IMR-90 (cell line): Measurements from ENCODE around the gene C1orf52. TPM values are rescaled to one million over a fixed set of nuclear protein-coding genes. Genes with fewer than 3 reads are reported as not detected.

Source experiments
- ATAC-seq: fragments of 200-7000 bp; cut with Tn5 transposase; 2 replicates; pipeline ENCODE4 v1.9.1; 2020; ENCODE audit warnings: low read depth, mild to moderate bottlenecking, moderate library complexity
- BruUV-seq: library from RNA; stranded (reverse); fragments of 400-500 nt; replicated peaks from 2 replicates; lab custom pipeline; 2021; lab: Mats Ljungman, UMichigan
- CTCF ChIA-PET: fragments of 300-600 bp; formaldehyde crosslinking; extraction: SDS; loops from one replicate; lab custom pipeline; 2021; ENCODE audit warnings: antibody characterized with exemption; lab: Yijun Ruan, JAX
- POLR2A ChIA-PET: fragments of 300-600 bp; sonication (Branson Sonifier 250); formaldehyde crosslinking; loops from one replicate; lab custom pipeline; 2022; ENCODE audit warnings: antibody characterized with exemption; ENCODE audit not compliant: unreplicated experiment; lab: Charles Lee
- DNase-seq: peaks from one replicate; pipeline ENCODE4 v3.0.0; 2013
- H2AFZ ChIP-seq: replicated peaks from 2 replicates; pipeline ENCODE3; 2013; ENCODE audit warnings: low read length, mild to moderate bottlenecking; ENCODE audit not compliant: poor library complexity
- H2AK5ac ChIP-seq: 2 replicates; pipeline ENCODE4 v1.6.1; 2013; ENCODE audit warnings: low read depth, low read length, inconsistent platforms
- H2AK9ac ChIP-seq: replicated peaks from 2 replicates; pipeline ENCODE3; 2013; ENCODE audit warnings: mild to moderate bottlenecking, low read depth, low read length, moderate library complexity; ENCODE audit not compliant: poor library complexity
- H2BK120ac ChIP-seq: 2 replicates; pipeline ENCODE4 v1.6.1; 2013; ENCODE audit warnings: low read depth, low read length, inconsistent platforms
- H2BK15ac ChIP-seq: 3 replicates; pipeline ENCODE4 v1.6.1; 2013; ENCODE audit warnings: low read depth, low read length, inconsistent platforms
- H2BK20ac ChIP-seq: 2 replicates; pipeline ENCODE4 v1.6.1; 2013; ENCODE audit warnings: low read depth, mild to moderate bottlenecking, inconsistent platforms, low read length, moderate library complexity
- H2BK5ac ChIP-seq: 2 replicates; pipeline ENCODE4 v1.6.1; 2013; ENCODE audit warnings: mild to moderate bottlenecking, low read depth, low read length, inconsistent platforms; ENCODE audit not compliant: poor library complexity, severe bottlenecking
- H3K14ac ChIP-seq: replicated peaks from 2 replicates; pipeline ENCODE4 v1.6.1; 2013; ENCODE audit warnings: low read depth, low read length, inconsistent platforms
- H3K18ac ChIP-seq: 2 replicates; pipeline ENCODE4 v1.6.1; 2013; ENCODE audit warnings: low read depth, low read length, control low read depth
- H3K23ac ChIP-seq: 2 replicates; pipeline ENCODE4 v1.6.1; 2013; ENCODE audit warnings: low read depth, low read length, inconsistent platforms
- H3K27ac ChIP-seq: 2 replicates; pipeline ENCODE4 v1.5.1; 2013; ENCODE audit warnings: mild to moderate bottlenecking, control low read depth, low read length; ENCODE audit not compliant: insufficient read depth
- H3K27me3 ChIP-seq: 2 replicates; pipeline ENCODE4 v1.6.1; 2013; ENCODE audit warnings: low read length; ENCODE audit not compliant: control insufficient read depth, insufficient read depth
- H3K36me3 ChIP-seq: 2 replicates; pipeline ENCODE4 v1.6.1; 2013; ENCODE audit warnings: low read length, mixed read lengths; ENCODE audit not compliant: control insufficient read depth, insufficient read depth
- H3K4ac ChIP-seq: 2 replicates; pipeline ENCODE4 v1.6.1; 2013; ENCODE audit warnings: low read depth, low read length, inconsistent platforms
- H3K4me1 ChIP-seq: 2 replicates; pipeline ENCODE4 v1.6.1; 2013; ENCODE audit warnings: low read length, mixed read lengths; ENCODE audit not compliant: control insufficient read depth, insufficient read depth
- H3K4me2 ChIP-seq: 2 replicates; pipeline ENCODE4 v1.6.1; 2013; ENCODE audit warnings: low read depth, mild to moderate bottlenecking, control low read depth, low read length, moderate library complexity
- H3K4me3 ChIP-seq: 2 replicates; pipeline ENCODE4 v1.5.1; 2013; ENCODE audit warnings: low read depth, mild to moderate bottlenecking, control low read depth, low read length, moderate library complexity; ENCODE audit not compliant: insufficient read depth
- H3K56ac ChIP-seq: 2 replicates; pipeline ENCODE4 v1.6.1; 2013; ENCODE audit warnings: low read length, inconsistent platforms; ENCODE audit not compliant: insufficient read depth; ENCODE audit errors: extremely low read depth
- H3K79me1 ChIP-seq, 2 experiments: 2 replicates each; pipeline ENCODE4 v1.6.1; 2013; ENCODE audit warnings: low read length in 2 of 2, inconsistent platforms in 1 of 2, low read depth in 1 of 2
- H3K9ac ChIP-seq: 2 replicates; pipeline ENCODE4 v1.6.1; 2013; ENCODE audit warnings: low read depth, low read length, control low read depth
- H3K9me1 ChIP-seq: 2 replicates; pipeline ENCODE4 v1.6.1; 2013; ENCODE audit warnings: low read length, inconsistent platforms; ENCODE audit not compliant: insufficient read depth
- H3K9me3 ChIP-seq: 2 replicates; pipeline ENCODE4 v1.6.1; 2013; ENCODE audit warnings: low read length; ENCODE audit not compliant: control insufficient read depth, insufficient read depth
- H4K20me1 ChIP-seq: 2 replicates; pipeline ENCODE4 v1.6.1; 2013; ENCODE audit warnings: low read length, inconsistent platforms; ENCODE audit not compliant: insufficient read depth
- H4K5ac ChIP-seq: 2 replicates; pipeline ENCODE4 v1.6.1; 2013; ENCODE audit warnings: mild to moderate bottlenecking, low read depth, low read length, control low read depth
- H4K8ac ChIP-seq, 2 experiments: 2 replicates each; pipeline ENCODE4 v1.6.1; 2013; ENCODE audit warnings: low read depth in 2 of 2, low read length in 2 of 2, control low read depth in 1 of 2, inconsistent platforms in 1 of 2
- H4K91ac ChIP-seq: 2 replicates; pipeline ENCODE4 v1.6.1; 2013; ENCODE audit warnings: low read depth, low read length, inconsistent platforms; ENCODE audit not compliant: insufficient read depth
- BHLHE40 ChIP-seq: fragments of 150-350 bp; IDR thresholded peaks from 2 replicates; pipeline ENCODE4 v1.6.1; 2016; ENCODE audit warnings: mild to moderate bottlenecking, low read depth, low read length
- CEBPB ChIP-seq: IDR thresholded peaks from 2 replicates; pipeline ENCODE4 v1.6.1; 2012; ENCODE audit warnings: low read depth, low read length, improper control_type of control experiment
- CHD1 ChIP-seq: IDR thresholded peaks from 2 replicates; pipeline ENCODE4 v1.6.1; 2012; ENCODE audit warnings: low read depth, low read length, improper control_type of control experiment
- CTCF ChIP-seq: conservative IDR thresholded peaks from 2 replicates; pipeline ENCODE4 v1.5.1; 2012; ENCODE audit warnings: mild to moderate bottlenecking, low read depth, low read length, improper control_type of control experiment
- MAZ ChIP-seq: IDR thresholded peaks from 2 replicates; pipeline ENCODE4 v1.6.1; 2012; ENCODE audit warnings: low read depth, mild to moderate bottlenecking, low read length, improper control_type of control experiment, moderate library complexity, borderline replicate concordance
- MXI1 ChIP-seq: IDR thresholded peaks from 2 replicates; pipeline ENCODE4 v1.6.1; 2012; ENCODE audit warnings: low read depth, mild to moderate bottlenecking, low read length, moderate library complexity, borderline replicate concordance
- NFE2L2 ChIP-seq: fragments of 150-350 bp; IDR thresholded peaks from 2 replicates; pipeline ENCODE4 v1.6.1; 2016; ENCODE audit warnings: low read depth, mild to moderate bottlenecking, low read length
- RAD21 ChIP-seq: IDR thresholded peaks from 2 replicates; pipeline ENCODE4 v1.6.1; 2012; ENCODE audit warnings: low read length, improper control_type of control experiment
- RCOR1 ChIP-seq: IDR thresholded peaks from 2 replicates; pipeline ENCODE4 v1.6.1; 2012; ENCODE audit warnings: mild to moderate bottlenecking, low read length, improper control_type of control experiment; ENCODE audit not compliant: insufficient replicate concordance
- RFX5 ChIP-seq: IDR thresholded peaks from 2 replicates; pipeline ENCODE4 v1.8.0; 2012; ENCODE audit warnings: low read depth, mild to moderate bottlenecking, low read length, moderate library complexity
- SMC3 ChIP-seq: fragments of 150-350 bp; IDR thresholded peaks from 2 replicates; pipeline ENCODE4 v1.6.1; 2016; ENCODE audit warnings: low read depth, mild to moderate bottlenecking, antibody characterized with exemption, low read length, moderate library complexity
- USF2 ChIP-seq: fragments of 150-350 bp; IDR thresholded peaks from 2 replicates; pipeline ENCODE4 v1.6.1; 2017; ENCODE audit warnings: mild to moderate bottlenecking, antibody characterized with exemption, low read length, low read depth
- WGBS, 2 experiments: methylation state at CpG; one replicate each; pipeline versions ENCODE4 v1.1.5 to v1.1.7; 2013; ENCODE audit warnings: missing lambda C conversion rate in 2 of 2; ENCODE audit not compliant: insufficient read length in 1 of 2; ENCODE audit errors: extremely low coverage in 2 of 2; 5-methylcytosine and 5-hydroxymethylcytosine counted together
- dilution Hi-C: fragments of 300-500 bp; cut with HindIII; formaldehyde crosslinking; loops from one replicate; pipeline ENCODE4 v1.14.3; 2018; ENCODE audit warnings: low sequenced_read_pairs; ENCODE audit not compliant: unreplicated experiment
- in situ Hi-C: fragments of 300-500 bp; cut with MboI; formaldehyde crosslinking; loops from 3 replicates; pipeline ENCODE4 v1.14.3; 2019; ENCODE audit warnings: low sequenced_read_pairs, inconsistent platforms, mixed read lengths
- intact Hi-C: fragments of 100-400 bp; cut with micrococcal nuclease; formaldehyde crosslinking; loops from 2 replicates; pipeline ENCODE4 v1.10.0; 2022
- polyA plus RNA-seq, 3 experiments: library from polyadenylated mRNA; depleted of rRNA; stranded (reverse); fragments of >200 nt; gene quantifications; 2 replicates each; pipeline ENCODE4 v1.2.3, GENCODE V29; 2012; ENCODE audit warnings: low replicate concordance in 1 of 3
- total RNA-seq: library from RNA; depleted of rRNA; stranded (reverse); fragments of >200 nt; gene quantifications from 2 replicates; pipeline ENCODE4 v1.2.3, GENCODE V29; 2012
- TF ChIP-seq, protein P1 (sequence below): fragments of 150-350 bp; IDR thresholded peaks from 2 replicates; pipeline ENCODE4 v1.6.1; 2016; ENCODE audit warnings: low read depth, mild to moderate bottlenecking, low read length, moderate library complexity, borderline replicate concordance

The C1orf52 gene
- total and polyA plus RNA-seq, 2 of the 4 experiments (the other 2 are of a cell fraction), result 16.3 to 33.5 TPM

DNA sequence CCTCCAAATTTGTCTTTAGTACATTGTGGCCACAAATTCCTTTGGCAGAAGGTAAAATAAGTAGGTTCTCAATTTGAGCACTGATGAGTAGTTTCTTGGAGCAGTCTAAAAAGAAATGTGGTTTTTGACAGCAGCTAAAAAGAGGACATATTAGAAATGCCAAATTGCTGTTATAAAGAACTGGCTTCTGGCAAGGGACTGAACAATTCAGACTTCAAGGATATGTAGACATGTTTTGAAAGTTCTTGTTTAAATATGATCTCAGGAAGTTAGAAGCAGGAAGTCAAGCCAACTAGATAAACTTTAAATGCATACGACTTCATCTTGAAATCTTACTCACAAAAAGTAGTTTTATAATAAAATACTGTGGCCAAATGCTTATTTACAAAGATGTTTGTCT, 18.8 kb downstream of the C1orf52 start:
- H3K4me2 ChIP-seq, result no peak overlapping the region
- no TSS peak for BruUV-seq
- in situ Hi-C loops, result loop anchor here (5.0 kb wide), 1 partner anchor 118 kb away; no protein-coding TSS in a partner anchor
- peaks cover 26% of the 10 kb centered on the region for H3K4me1 ChIP-seq
- H3K4ac ChIP-seq, result no peak overlapping the region
- no peaks in the 10 kb centered on the region for H3K9me3 ChIP-seq
- H4K5ac ChIP-seq, result peak overlapping the region; percentile 78
- H3K18ac ChIP-seq, result peak overlapping the region; percentile 73
- ATAC-seq (no peak; the same call in 1 of the 2 replicates), DNase-seq (no peak)
- H2BK15ac ChIP-seq, result no peak overlapping the region
- no peak overlapping the region for H3K56ac ChIP-seq
- ChIA-PET CTCF (interaction anchor here (0.6 to 1.5 kb wide), 3 partner anchors 10 to 296 kb away, joined by 3 to 7 read pairs (median 7); no protein-coding TSS in a partner anchor), POLR2A (no interaction called here)
- TF ChIP-seq SMC3 (no peak), MXI1 (no peak), RCOR1 (no peak), NFE2L2 (no peak), CTCF (no peak), USF2 (no peak), RAD21 (no peak), BHLHE40 (no peak), CHD1 (no peak), MAZ (no peak), CEBPB (no peak), RFX5 (no peak)
- TF ChIP-seq, protein P1, sequence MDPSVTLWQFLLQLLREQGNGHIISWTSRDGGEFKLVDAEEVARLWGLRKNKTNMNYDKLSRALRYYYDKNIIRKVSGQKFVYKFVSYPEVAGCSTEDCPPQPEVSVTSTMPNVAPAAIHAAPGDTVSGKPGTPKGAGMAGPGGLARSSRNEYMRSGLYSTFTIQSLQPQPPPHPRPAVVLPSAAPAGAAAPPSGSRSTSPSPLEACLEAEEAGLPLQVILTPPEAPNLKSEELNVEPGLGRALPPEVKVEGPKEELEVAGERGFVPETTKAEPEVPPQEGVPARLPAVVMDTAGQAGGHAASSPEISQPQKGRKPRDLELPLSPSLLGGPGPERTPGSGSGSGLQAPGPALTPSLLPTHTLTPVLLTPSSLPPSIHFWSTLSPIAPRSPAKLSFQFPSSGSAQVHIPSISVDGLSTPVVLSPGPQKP, result no peak
- no peaks in the 10 kb centered on the region for H3K79me1 ChIP-seq
- H2AK9ac ChIP-seq, result no peak overlapping the region
- no peak overlapping the region for H2BK20ac ChIP-seq
- H3K4me3 ChIP-seq, result no peak overlapping the region
- H4K8ac ChIP-seq, result peak overlapping the region in 1 of 2 experiments; percentile 26; a peak in 1 of 4 replicates
- no peak overlapping the region for H2AFZ ChIP-seq
- H3K9me1 ChIP-seq, result no peaks in the 10 kb centered on the region
- H2BK120ac ChIP-seq, result 0 out of 2 replicates have a peak overlapping the region, but pooled peaks have one; percentile 5
- H3K27me3 ChIP-seq, result peaks cover 2% of the 10 kb centered on the region; the same call in 1 of the 2 replicates
- H4K91ac ChIP-seq, result no peak overlapping the region
- intact Hi-C loops, result no loop called here
- no peak overlapping the region for H3K9ac ChIP-seq
- H3K14ac ChIP-seq, result no peak overlapping the region
- H4K20me1 ChIP-seq, result no peaks in the 10 kb centered on the region
- no CpG with 5 or more reads among the region's 1 CpG for WGBS, 2 experiments
- dilution Hi-C loops, result no loop called here
- H2AK5ac ChIP-seq, result no peak overlapping the region
- H3K23ac ChIP-seq, result no peak overlapping the region
- peak overlapping the region; percentile 38 for H2BK5ac ChIP-seq
- H3K27ac ChIP-seq, result no peak overlapping the region; the same call in 1 of the 2 replicates
- no peaks in the 10 kb centered on the region for H3K36me3 ChIP-seq
